Activated CD8-positive, alpha-beta memory T cell treated with anti-CD3 and anti-CD28 coated beads, Interleukin-2, amount 50 U/mL, for 1 hour (primary cell): Measurements from ENCODE around the gene KCTD15.

Experiments used
- DNase-seq: peaks from one replicate; pipeline ENCODE4 v3.0.0-alpha.2; 2020; ENCODE audit errors: extremely low read depth

Gene KCTD15

GRCh38 chr19:33859016-33859415, 62.3 kb downstream of the KCTD15 start:
- no peak for DNase-seq

- DNase-seq, result no peak
These were observed 63.8 kb downstream of the KCTD15 start for GRCh38 chr19:33860312-33861090.

- no peak for DNase-seq
These were observed 65.3 kb downstream of the KCTD15 start for GRCh38 chr19:33861950-33862349.

GRCh38 chr19:33862981-33863380, 66.3 kb downstream of the KCTD15 start:
- DNase-seq, result no peak

GRCh38 chr19:33863436-33863835, 66.8 kb downstream of the KCTD15 start:
- DNase-seq, result no peak

- no peak for DNase-seq
These were observed 67.7 kb downstream of the KCTD15 start for GRCh38 chr19:33864311-33864850.

- no peak for DNase-seq
These were observed 68.6 kb downstream of the KCTD15 start for GRCh38 chr19:33865306-33865705.
